ENCODE data around the gene PARVG. TPM values are rescaled to one million over a fixed set of nuclear protein-coding genes. Genes with fewer than 3 reads are reported as not detected.

PARVG gene
- total RNA-seq, 1 donor from 2014 or later = not detected

DNA sequence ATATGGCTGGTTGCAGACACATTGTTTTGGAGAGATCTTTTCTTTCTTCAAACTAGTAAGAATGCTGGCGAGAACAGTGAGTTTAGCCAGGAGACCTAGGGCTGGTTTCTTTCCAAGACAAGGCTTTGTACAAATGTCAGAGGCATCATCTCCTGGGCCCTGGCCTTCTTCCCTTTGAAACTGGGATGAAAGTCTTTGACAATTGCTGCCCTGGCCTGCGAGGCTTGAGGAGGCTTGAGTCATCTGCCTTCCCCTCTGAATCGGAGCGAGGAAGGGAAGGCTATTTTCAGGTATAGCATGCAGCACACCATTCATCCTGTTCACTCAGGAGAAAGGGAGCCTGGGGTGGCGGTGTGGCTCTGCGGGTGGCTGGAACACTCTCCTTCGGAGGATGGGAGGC is 21.5 kb upstream of the PARVG start:
- no peak for TF ChIP-seq CTCF (IDR thresholded peaks at IDR 0.05; ENCODE audit: partially characterized antibody, unreplicated experiment)
- Mint-ChIP-seq H3K27me3 (ENCODE audit: unreplicated experiment) (no peaks in the 10 kb centered on the region), H3K9me3 (ENCODE audit: unreplicated experiment) (peaks cover 2% of the 10 kb centered on the region), H3K27ac (ENCODE audit: unreplicated experiment) (no peak overlapping the region), H3K4me3 (ENCODE audit: unreplicated experiment) (no peak overlapping the region), H3K36me3 (ENCODE audit: unreplicated experiment) (peaks cover 4% of the 10 kb centered on the region), H3K4me1 (ENCODE audit: low read depth, unreplicated experiment) (peaks cover 5% of the 10 kb centered on the region)
- no peak for DNase-seq

- Mint-ChIP-seq H3K4me1 (ENCODE audit: low read depth, unreplicated experiment) (peaks cover 5% of the 10 kb centered on the region), H3K27me3 (ENCODE audit: unreplicated experiment) (no peaks in the 10 kb centered on the region), H3K36me3 (ENCODE audit: unreplicated experiment) (peaks cover 4% of the 10 kb centered on the region), H3K4me3 (ENCODE audit: unreplicated experiment) (no peak overlapping the region), H3K9me3 (ENCODE audit: unreplicated experiment) (peaks cover 2% of the 10 kb centered on the region), H3K27ac (ENCODE audit: unreplicated experiment) (no peak overlapping the region)
- TF ChIP-seq CTCF (IDR thresholded peaks at IDR 0.05; ENCODE audit: partially characterized antibody, unreplicated experiment) = no peak
- no peak for DNase-seq
These were observed 20.9 kb upstream of the PARVG start for GRCh38 chr22:44159811-44160210.

- Mint-ChIP-seq H3K36me3 (ENCODE audit: unreplicated experiment) (peaks cover 4% of the 10 kb centered on the region), H3K27ac (ENCODE audit: unreplicated experiment) (no peak overlapping the region), H3K4me3 (ENCODE audit: unreplicated experiment) (no peak overlapping the region), H3K9me3 (ENCODE audit: unreplicated experiment) (peaks cover 2% of the 10 kb centered on the region), H3K27me3 (ENCODE audit: unreplicated experiment) (no peaks in the 10 kb centered on the region), H3K4me1 (ENCODE audit: low read depth, unreplicated experiment) (peaks cover 5% of the 10 kb centered on the region)
- no peak for DNase-seq
- TF ChIP-seq CTCF (IDR thresholded peaks at IDR 0.05; ENCODE audit: partially characterized antibody, unreplicated experiment) = no peak
These were observed 20.3 kb upstream of the PARVG start for GRCh38 chr22:44160421-44160820.

DNA sequence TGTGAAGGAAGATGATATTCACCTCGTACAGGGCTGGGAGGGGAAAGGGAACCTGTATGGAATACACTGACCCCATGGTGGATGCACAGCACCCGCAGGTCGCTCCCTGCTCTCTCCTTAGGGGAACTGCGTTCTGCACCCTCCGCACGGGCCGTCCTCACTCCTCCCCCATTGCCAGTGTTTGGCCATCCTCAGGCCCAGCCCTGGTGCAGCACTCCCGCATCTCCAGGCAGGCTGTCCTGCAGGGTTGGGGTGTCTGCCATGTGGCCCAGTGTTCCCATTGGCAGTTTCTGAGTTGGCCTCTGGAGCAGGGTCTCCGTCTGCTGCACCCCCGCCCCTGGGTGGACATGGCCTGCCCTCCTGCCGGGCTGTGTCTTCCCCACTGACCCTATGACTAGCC is 19.1 kb upstream of the PARVG start:
- no peak overlapping the region for H3K4me3 Mint-ChIP-seq (ENCODE audit: unreplicated experiment)
- DNase-seq = no peak
- H3K4me1 Mint-ChIP-seq (ENCODE audit: low read depth, unreplicated experiment) = peaks cover 5% of the 10 kb centered on the region
- H3K36me3 Mint-ChIP-seq (ENCODE audit: unreplicated experiment) = peaks cover 4% of the 10 kb centered on the region
- H3K27ac Mint-ChIP-seq (ENCODE audit: unreplicated experiment) = no peak overlapping the region
- H3K27me3 Mint-ChIP-seq (ENCODE audit: unreplicated experiment) = no peaks in the 10 kb centered on the region
- TF ChIP-seq CTCF (IDR thresholded peaks at IDR 0.05; ENCODE audit: partially characterized antibody, unreplicated experiment) = no peak
- peaks cover 2% of the 10 kb centered on the region for H3K9me3 Mint-ChIP-seq (ENCODE audit: unreplicated experiment)

DNA sequence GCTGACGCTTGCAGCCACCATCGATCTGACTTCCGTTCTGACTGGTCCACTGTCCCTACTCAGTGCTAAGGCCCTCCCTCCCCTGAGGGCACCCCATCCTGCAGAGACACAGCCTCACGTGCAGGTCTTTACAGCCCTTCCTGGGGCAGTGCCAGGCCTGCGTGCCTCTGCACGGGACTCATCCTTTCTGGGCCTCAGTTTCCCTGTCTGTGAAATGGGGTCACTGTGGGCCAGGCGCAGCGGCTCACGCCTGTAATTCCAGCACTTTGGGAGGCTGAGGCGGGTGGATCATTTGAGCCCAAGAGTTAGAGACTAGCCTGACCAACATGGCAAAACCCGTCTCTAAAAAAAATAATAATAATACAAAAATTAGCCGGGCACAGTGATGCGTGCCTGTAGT is 17.8 kb upstream of the PARVG start:
- H3K27me3 Mint-ChIP-seq (ENCODE audit: unreplicated experiment) = no peaks in the 10 kb centered on the region
- no peak overlapping the region for H3K27ac Mint-ChIP-seq (ENCODE audit: unreplicated experiment)
- DNase-seq = no peak
- H3K9me3 Mint-ChIP-seq (ENCODE audit: unreplicated experiment) = peaks cover 3% of the 10 kb centered on the region
- H3K4me3 Mint-ChIP-seq (ENCODE audit: unreplicated experiment) = no peak overlapping the region
- TF ChIP-seq CTCF (IDR thresholded peaks at IDR 0.05; ENCODE audit: partially characterized antibody, unreplicated experiment) = no peak
- H3K4me1 Mint-ChIP-seq (ENCODE audit: low read depth, unreplicated experiment) = peaks cover 5% of the 10 kb centered on the region
- peaks cover 4% of the 10 kb centered on the region for H3K36me3 Mint-ChIP-seq (ENCODE audit: unreplicated experiment)

Measured in glutamatergic neuron (in vitro differentiated cells).